NCI-H1105 (cell line): Measurements from ENCODE around the gene SLC2A3.
"Not testable (repeated sequence)": the region's sequence is repeated elsewhere in the genome, so short reads cannot be mapped to it uniquely, and the experiment has no call there.

Source experiments
- DNase-seq: peaks from one replicate; lab custom pipeline; 2025; lab: John Stamatoyannopoulos, UW

Gene SLC2A3

GRCh38 chr12:7935590-7936581 is at the start of gene SLC2A3:
Gene SLC2A3 (minus strand): TSS chr12:7936187. CDS start chr12:7936034, 153 bp downstream.
- no peak for DNase-seq

- no peak for DNase-seq
These were observed 48.9 kb upstream of the SLC2A3 start for GRCh38 chr12:7984900-7985299.

- DNase-seq: not testable (repeated sequence)
These were observed 47.5 kb upstream of the SLC2A3 start for GRCh38 chr12:7983460-7983859.

GRCh38 chr12:7983019-7983418 is 47.0 kb upstream of the SLC2A3 start:
- not testable (repeated sequence) for DNase-seq

GRCh38 chr12:7982332-7982735 is 46.3 kb upstream of the SLC2A3 start:
- not testable (repeated sequence) for DNase-seq

GRCh38 chr12:7981446-7981845 is 45.5 kb upstream of the SLC2A3 start:
- DNase-seq: no peak

GRCh38 chr12:7977351-7978124 is 41.6 kb upstream of the SLC2A3 start:
- not testable (repeated sequence) for DNase-seq

- DNase-seq: no peak
These were observed 37.5 kb upstream of the SLC2A3 start for GRCh38 chr12:7973457-7973825.

GRCh38 chr12:7972734-7973456 is 36.9 kb upstream of the SLC2A3 start:
- DNase-seq: no peak

- not testable (repeated sequence) for DNase-seq
These were observed 36.3 kb upstream of the SLC2A3 start for GRCh38 chr12:7972269-7972668.

- DNase-seq: not testable (repeated sequence)
These were observed 35.8 kb upstream of the SLC2A3 start for GRCh38 chr12:7971765-7972164.

GRCh38 chr12:7970475-7971252 is 34.7 kb upstream of the SLC2A3 start:
- DNase-seq: peak; percentile 67

GRCh38 chr12:7966563-7966962 is 30.6 kb upstream of the SLC2A3 start:
- no peak for DNase-seq

- DNase-seq: not testable (repeated sequence)
These were observed 28.7 kb upstream of the SLC2A3 start for GRCh38 chr12:7964669-7965068.

GRCh38 chr12:7961395-7962178 is 25.6 kb upstream of the SLC2A3 start:
- DNase-seq: no peak

- DNase-seq: no peak
These were observed 23.7 kb upstream of the SLC2A3 start for GRCh38 chr12:7959701-7960121.

- DNase-seq: no peak
These were observed 23.3 kb upstream of the SLC2A3 start for GRCh38 chr12:7959278-7959677.

GRCh38 chr12:7954877-7955276 is 18.9 kb upstream of the SLC2A3 start:
- DNase-seq: not testable (repeated sequence)

GRCh38 chr12:7954418-7954817 is 18.4 kb upstream of the SLC2A3 start:
- not testable (repeated sequence) for DNase-seq

GRCh38 chr12:7953912-7954311 is 17.9 kb upstream of the SLC2A3 start:
- DNase-seq: not testable (repeated sequence)
